HEK293 (cell line): Measurements from ENCODE around the gene NEUROG3.

Source experiments
- CTCF ChIA-PET: fragments of 350-600 bp; formaldehyde crosslinking; extraction: SDS; loops from one replicate; lab custom pipeline; 2021; ENCODE audit warnings: antibody characterized with exemption; lab: Yijun Ruan, JAX
- POLR2A ChIA-PET: fragments of 300-600 bp; formaldehyde crosslinking; extraction: SDS; loops from one replicate; lab custom pipeline; 2020; ENCODE audit warnings: antibody characterized with exemption, inconsistent platforms; lab: Yijun Ruan, JAX
- H3K27ac ChIP-seq: fragments of 200-500 bp; sonication (Bioruptor generic); 2 replicates; pipeline ENCODE4 v1.5.1; 2014; ENCODE audit warnings: low read depth, low read length, control low read depth, inconsistent platforms; ENCODE audit errors: extremely low read depth
- H3K36me3 ChIP-seq, 2 experiments: fragments of 200-500 bp in 1 of 2; sonication (Bioruptor generic) in 1 of 2; 1 replicate in 1 of 2; 2 replicates in 1 of 2; pipeline ENCODE4 v1.5.1; 2014 to 2017; ENCODE audit warnings: inconsistent platforms in 2 of 2, low read length in 2 of 2; ENCODE audit not compliant: control insufficient read depth in 2 of 2, insufficient read depth in 1 of 2
- H3K4me1 ChIP-seq: fragments of 200-500 bp; sonication (Bioruptor generic); 2 replicates; pipeline ENCODE4 v1.5.1; 2014; ENCODE audit warnings: mild to moderate bottlenecking, low read length, inconsistent platforms; ENCODE audit not compliant: control insufficient read depth, insufficient read depth
- H3K4me3 ChIP-seq: 2 replicates; pipeline ENCODE4 v1.5.1; 2011; ENCODE audit warnings: low read depth, mild to moderate bottlenecking, control low read depth, low read length, moderate library complexity
- H3K9me3 ChIP-seq: fragments of 200-500 bp; sonication (Bioruptor generic); 2 replicates; pipeline ENCODE4 v1.5.1; 2014; ENCODE audit warnings: low read depth, low read length, inconsistent platforms; ENCODE audit not compliant: control insufficient read depth, insufficient read depth
- HOXA7 ChIP-seq: sonication (generic); formaldehyde crosslinking; IDR thresholded peaks from 2 replicates; pipeline ENCODE4 v1.8.1; 2022; ENCODE audit warnings: missing genetic modification reagents, borderline replicate concordance
- SALL2 ChIP-seq: fragments of 450-650 bp; formaldehyde crosslinking; IDR thresholded peaks from 2 replicates; pipeline ENCODE4 v1.5.0; 2017; ENCODE audit warnings: missing biosample characterization, mild to moderate bottlenecking, missing genetic modification characterization, borderline replicate concordance
- SCRT1 ChIP-seq: fragments of 450-650 bp; formaldehyde crosslinking; IDR thresholded peaks from 2 replicates; pipeline ENCODE4 v1.5.1; 2016; ENCODE audit warnings: missing biosample characterization, missing genetic modification characterization, borderline replicate concordance
- WT1 ChIP-seq: fragments of 450-650 bp; formaldehyde crosslinking; IDR thresholded peaks from 2 replicates; pipeline ENCODE4 v1.5.1; 2016; ENCODE audit warnings: missing biosample characterization, missing genetic modification characterization
- ZBTB17 ChIP-seq: fragments of 450-650 bp; formaldehyde crosslinking; IDR thresholded peaks from 2 replicates; pipeline ENCODE4 v1.5.1; 2016; ENCODE audit warnings: missing biosample characterization, missing genetic modification characterization
- ZFP37 ChIP-seq: fragments of 450-650 bp; formaldehyde crosslinking; IDR thresholded peaks from 2 replicates; pipeline ENCODE4 v1.5.1; 2016; ENCODE audit warnings: missing biosample characterization, missing genetic modification characterization
- ZNF202 ChIP-seq: fragments of 450-650 bp; formaldehyde crosslinking; IDR thresholded peaks from 2 replicates; pipeline ENCODE4 v1.5.1; 2016; ENCODE audit warnings: missing biosample characterization, missing genetic modification characterization, borderline replicate concordance
- ZNF548 ChIP-seq: fragments of 450-650 bp; formaldehyde crosslinking; IDR thresholded peaks from 2 replicates; pipeline ENCODE4 v1.5.1; 2016; ENCODE audit warnings: missing biosample characterization, missing genetic modification characterization
- ZNF555 ChIP-seq: fragments of 450-650 bp; formaldehyde crosslinking; conservative IDR thresholded peaks from 2 replicates; pipeline ENCODE4 v1.5.1; 2017; ENCODE audit warnings: missing biosample characterization, mild to moderate bottlenecking, missing genetic modification characterization, inconsistent platforms
- ZSCAN23 ChIP-seq: fragments of 450-650 bp; formaldehyde crosslinking; IDR thresholded peaks from 2 replicates; pipeline ENCODE4 v1.5.1; 2016; ENCODE audit warnings: missing biosample characterization, missing genetic modification characterization
- ZXDB ChIP-seq: fragments of 450-650 bp; formaldehyde crosslinking; IDR thresholded peaks from 2 replicates; pipeline ENCODE4 v1.5.1; 2016; ENCODE audit warnings: missing biosample characterization, missing genetic modification characterization
- TF ChIP-seq, protein P1 (sequence below): fragments of 450-650 bp; formaldehyde crosslinking; IDR thresholded peaks from 2 replicates; pipeline ENCODE4 v1.5.1; 2017; ENCODE audit warnings: missing biosample characterization, missing genetic modification characterization
- TF ChIP-seq, protein P2 (sequence below): fragments of 450-650 bp; formaldehyde crosslinking; IDR thresholded peaks from 2 replicates; pipeline ENCODE4 v1.5.1; 2017; ENCODE audit warnings: missing biosample characterization, missing genetic modification characterization
- TF ChIP-seq, protein P3 (sequence below): fragments of 450-650 bp; formaldehyde crosslinking; IDR thresholded peaks from 2 replicates; pipeline ENCODE4 v1.5.0; 2017; ENCODE audit warnings: missing biosample characterization, missing genetic modification characterization, borderline replicate concordance
- TF ChIP-seq, protein P4 (sequence below): fragments of 450-650 bp; formaldehyde crosslinking; IDR thresholded peaks from 2 replicates; pipeline ENCODE4 v1.5.1; 2016; ENCODE audit warnings: missing biosample characterization, missing genetic modification characterization, low read depth
- TF ChIP-seq, protein P5 (sequence below): fragments of 450-650 bp; formaldehyde crosslinking; IDR thresholded peaks from 2 replicates; pipeline ENCODE4 v1.5.1; 2016; ENCODE audit warnings: missing biosample characterization, missing genetic modification characterization, borderline replicate concordance

NEUROG3 gene

DNA sequence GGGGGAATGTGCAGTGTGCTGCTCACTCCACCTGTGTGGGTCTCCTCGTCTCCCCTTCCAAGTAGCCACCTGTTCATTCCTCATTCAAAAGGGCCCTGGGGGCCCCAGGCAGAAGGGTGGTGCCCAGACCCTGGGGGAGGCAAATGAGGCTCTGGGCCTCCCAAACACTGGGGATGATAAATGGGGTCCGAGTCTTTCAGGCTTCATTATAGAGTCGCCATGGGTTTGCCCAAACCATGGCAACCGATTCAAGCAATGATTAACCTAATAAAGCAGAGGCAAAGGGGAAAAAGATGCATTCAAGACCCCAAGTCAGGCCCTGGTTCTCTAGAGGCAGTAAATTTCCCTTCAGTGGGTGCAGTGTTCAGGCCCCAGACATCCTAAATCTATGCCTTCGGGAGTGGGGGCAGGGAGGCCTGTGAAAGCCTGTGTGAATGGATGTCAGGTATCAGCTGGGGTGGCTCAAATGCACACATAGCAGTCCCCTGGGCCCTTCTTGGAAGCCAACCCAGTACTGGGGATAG is 10.4 kb downstream of the NEUROG3 start:
- ChIA-PET POLR2A (no interaction called here), CTCF (no interaction called here)
- no peaks in the 10 kb centered on the region for H3K36me3 ChIP-seq
- no peak overlapping the region for H3K4me3 ChIP-seq
- no peak for TF ChIP-seq ZFP37 (tag by site-specific recombination)
- no peak for TF ChIP-seq ZNF202 (tag by site-specific recombination)
- TF ChIP-seq ZSCAN23 (tag by site-specific recombination), result no peak
- no peak for TF ChIP-seq SCRT1 (tag by site-specific recombination)
- TF ChIP-seq ZNF548, result no peak
- no peak for TF ChIP-seq HOXA7
- TF ChIP-seq, protein P1, sequence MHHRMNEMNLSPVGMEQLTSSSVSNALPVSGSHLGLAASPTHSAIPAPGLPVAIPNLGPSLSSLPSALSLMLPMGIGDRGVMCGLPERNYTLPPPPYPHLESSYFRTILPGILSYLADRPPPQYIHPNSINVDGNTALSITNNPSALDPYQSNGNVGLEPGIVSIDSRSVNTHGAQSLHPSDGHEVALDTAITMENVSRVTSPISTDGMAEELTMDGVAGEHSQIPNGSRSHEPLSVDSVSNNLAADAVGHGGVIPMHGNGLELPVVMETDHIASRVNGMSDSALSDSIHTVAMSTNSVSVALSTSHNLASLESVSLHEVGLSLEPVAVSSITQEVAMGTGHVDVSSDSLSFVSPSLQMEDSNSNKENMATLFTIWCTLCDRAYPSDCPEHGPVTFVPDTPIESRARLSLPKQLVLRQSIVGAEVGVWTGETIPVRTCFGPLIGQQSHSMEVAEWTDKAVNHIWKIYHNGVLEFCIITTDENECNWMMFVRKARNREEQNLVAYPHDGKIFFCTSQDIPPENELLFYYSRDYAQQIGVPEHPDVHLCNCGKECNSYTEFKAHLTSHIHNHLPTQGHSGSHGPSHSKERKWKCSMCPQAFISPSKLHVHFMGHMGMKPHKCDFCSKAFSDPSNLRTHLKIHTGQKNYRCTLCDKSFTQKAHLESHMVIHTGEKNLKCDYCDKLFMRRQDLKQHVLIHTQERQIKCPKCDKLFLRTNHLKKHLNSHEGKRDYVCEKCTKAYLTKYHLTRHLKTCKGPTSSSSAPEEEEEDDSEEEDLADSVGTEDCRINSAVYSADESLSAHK, result no peak
- TF ChIP-seq, protein P2, sequence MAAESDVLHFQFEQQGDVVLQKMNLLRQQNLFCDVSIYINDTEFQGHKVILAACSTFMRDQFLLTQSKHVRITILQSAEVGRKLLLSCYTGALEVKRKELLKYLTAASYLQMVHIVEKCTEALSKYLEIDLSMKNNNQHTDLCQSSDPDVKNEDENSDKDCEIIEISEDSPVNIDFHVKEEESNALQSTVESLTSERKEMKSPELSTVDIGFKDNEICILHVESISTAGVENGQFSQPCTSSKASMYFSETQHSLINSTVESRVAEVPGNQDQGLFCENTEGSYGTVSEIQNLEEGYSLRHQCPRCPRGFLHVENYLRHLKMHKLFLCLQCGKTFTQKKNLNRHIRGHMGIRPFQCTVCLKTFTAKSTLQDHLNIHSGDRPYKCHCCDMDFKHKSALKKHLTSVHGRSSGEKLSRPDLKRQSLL (tag by site-specific recombination), result no peak
- TF ChIP-seq ZNF555 (tag by site-specific recombination), result no peak
- TF ChIP-seq, protein P3, sequence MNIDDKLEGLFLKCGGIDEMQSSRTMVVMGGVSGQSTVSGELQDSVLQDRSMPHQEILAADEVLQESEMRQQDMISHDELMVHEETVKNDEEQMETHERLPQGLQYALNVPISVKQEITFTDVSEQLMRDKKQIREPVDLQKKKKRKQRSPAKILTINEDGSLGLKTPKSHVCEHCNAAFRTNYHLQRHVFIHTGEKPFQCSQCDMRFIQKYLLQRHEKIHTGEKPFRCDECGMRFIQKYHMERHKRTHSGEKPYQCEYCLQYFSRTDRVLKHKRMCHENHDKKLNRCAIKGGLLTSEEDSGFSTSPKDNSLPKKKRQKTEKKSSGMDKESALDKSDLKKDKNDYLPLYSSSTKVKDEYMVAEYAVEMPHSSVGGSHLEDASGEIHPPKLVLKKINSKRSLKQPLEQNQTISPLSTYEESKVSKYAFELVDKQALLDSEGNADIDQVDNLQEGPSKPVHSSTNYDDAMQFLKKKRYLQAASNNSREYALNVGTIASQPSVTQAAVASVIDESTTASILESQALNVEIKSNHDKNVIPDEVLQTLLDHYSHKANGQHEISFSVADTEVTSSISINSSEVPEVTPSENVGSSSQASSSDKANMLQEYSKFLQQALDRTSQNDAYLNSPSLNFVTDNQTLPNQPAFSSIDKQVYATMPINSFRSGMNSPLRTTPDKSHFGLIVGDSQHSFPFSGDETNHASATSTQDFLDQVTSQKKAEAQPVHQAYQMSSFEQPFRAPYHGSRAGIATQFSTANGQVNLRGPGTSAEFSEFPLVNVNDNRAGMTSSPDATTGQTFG (tag by site-specific recombination), result no peak
- no peaks in the 10 kb centered on the region for H3K9me3 ChIP-seq
- no peaks in the 10 kb centered on the region for H3K4me1 ChIP-seq
- no peak overlapping the region for H3K27ac ChIP-seq

DNA sequence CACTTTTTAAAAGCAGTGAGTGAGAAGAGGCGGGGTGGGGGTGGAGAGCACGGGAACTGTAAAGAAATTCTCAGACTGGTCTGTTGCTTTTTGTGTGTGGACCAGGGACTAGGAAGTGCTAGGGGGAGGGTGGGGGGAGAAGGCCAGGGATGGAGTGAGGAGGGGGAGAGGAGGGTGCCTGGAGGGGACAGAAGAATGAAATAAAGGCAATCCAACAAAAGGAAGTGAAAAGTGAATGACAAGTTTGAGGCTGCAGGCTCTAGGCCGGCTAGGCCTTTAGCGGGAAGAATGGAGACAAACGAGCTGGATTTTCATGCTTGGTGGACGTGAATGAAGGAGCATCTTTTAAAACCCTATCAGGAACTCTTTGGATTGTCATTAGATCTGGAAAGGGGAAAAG is 13.7 kb downstream of the NEUROG3 start:
- Histone ChIP-seq H3K9me3 (no peaks in the 10 kb centered on the region), H3K27ac (no peak overlapping the region), H3K4me1 (no peaks in the 10 kb centered on the region), H3K36me3 (no peaks in the 10 kb centered on the region), H3K4me3 (no peak overlapping the region)
- POLR2A ChIA-PET, result no interaction called here
- CTCF ChIA-PET, result interaction anchor here (0.6 to 1.7 kb wide), 3 partner anchors 12 to 183 kb away, joined by 4 to 7 read pairs (median 5); no protein-coding TSS in a partner anchor
- TF ChIP-seq ZBTB17 (tag by site-specific recombination) (no peak), WT1 (tag by site-specific recombination) (no peak), SALL2 (tag by site-specific recombination) (no peak), ZXDB (tag by site-specific recombination) (no peak)
- TF ChIP-seq, protein P4, sequence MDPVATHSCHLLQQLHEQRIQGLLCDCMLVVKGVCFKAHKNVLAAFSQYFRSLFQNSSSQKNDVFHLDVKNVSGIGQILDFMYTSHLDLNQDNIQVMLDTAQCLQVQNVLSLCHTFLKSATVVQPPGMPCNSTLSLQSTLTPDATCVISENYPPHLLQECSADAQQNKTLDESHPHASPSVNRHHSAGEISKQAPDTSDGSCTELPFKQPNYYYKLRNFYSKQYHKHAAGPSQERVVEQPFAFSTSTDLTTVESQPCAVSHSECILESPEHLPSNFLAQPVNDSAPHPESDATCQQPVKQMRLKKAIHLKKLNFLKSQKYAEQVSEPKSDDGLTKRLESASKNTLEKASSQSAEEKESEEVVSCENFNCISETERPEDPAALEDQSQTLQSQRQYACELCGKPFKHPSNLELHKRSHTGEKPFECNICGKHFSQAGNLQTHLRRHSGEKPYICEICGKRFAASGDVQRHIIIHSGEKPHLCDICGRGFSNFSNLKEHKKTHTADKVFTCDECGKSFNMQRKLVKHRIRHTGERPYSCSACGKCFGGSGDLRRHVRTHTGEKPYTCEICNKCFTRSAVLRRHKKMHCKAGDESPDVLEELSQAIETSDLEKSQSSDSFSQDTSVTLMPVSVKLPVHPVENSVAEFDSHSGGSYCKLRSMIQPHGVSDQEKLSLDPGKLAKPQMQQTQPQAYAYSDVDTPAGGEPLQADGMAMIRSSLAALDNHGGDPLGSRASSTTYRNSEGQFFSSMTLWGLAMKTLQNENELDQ (tag by site-specific recombination), result no peak
- TF ChIP-seq, protein P5, sequence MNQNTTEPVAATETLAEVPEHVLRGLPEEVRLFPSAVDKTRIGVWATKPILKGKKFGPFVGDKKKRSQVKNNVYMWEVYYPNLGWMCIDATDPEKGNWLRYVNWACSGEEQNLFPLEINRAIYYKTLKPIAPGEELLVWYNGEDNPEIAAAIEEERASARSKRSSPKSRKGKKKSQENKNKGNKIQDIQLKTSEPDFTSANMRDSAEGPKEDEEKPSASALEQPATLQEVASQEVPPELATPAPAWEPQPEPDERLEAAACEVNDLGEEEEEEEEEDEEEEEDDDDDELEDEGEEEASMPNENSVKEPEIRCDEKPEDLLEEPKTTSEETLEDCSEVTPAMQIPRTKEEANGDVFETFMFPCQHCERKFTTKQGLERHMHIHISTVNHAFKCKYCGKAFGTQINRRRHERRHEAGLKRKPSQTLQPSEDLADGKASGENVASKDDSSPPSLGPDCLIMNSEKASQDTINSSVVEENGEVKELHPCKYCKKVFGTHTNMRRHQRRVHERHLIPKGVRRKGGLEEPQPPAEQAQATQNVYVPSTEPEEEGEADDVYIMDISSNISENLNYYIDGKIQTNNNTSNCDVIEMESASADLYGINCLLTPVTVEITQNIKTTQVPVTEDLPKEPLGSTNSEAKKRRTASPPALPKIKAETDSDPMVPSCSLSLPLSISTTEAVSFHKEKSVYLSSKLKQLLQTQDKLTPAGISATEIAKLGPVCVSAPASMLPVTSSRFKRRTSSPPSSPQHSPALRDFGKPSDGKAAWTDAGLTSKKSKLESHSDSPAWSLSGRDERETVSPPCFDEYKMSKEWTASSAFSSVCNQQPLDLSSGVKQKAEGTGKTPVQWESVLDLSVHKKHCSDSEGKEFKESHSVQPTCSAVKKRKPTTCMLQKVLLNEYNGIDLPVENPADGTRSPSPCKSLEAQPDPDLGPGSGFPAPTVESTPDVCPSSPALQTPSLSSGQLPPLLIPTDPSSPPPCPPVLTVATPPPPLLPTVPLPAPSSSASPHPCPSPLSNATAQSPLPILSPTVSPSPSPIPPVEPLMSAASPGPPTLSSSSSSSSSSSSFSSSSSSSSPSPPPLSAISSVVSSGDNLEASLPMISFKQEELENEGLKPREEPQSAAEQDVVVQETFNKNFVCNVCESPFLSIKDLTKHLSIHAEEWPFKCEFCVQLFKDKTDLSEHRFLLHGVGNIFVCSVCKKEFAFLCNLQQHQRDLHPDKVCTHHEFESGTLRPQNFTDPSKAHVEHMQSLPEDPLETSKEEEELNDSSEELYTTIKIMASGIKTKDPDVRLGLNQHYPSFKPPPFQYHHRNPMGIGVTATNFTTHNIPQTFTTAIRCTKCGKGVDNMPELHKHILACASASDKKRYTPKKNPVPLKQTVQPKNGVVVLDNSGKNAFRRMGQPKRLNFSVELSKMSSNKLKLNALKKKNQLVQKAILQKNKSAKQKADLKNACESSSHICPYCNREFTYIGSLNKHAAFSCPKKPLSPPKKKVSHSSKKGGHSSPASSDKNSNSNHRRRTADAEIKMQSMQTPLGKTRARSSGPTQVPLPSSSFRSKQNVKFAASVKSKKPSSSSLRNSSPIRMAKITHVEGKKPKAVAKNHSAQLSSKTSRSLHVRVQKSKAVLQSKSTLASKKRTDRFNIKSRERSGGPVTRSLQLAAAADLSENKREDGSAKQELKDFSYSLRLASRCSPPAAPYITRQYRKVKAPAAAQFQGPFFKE (tag by site-specific recombination), result no peak
